B cell (primary cell): ENCODE results near the gene GOLIM4. TPM values are rescaled to one million over a fixed set of nuclear protein-coding genes. Genes with fewer than 3 reads are reported as not detected.

Experiments
- ATAC-seq: fragments of 200-7000 bp; cut with Tn5 transposase; one replicate; pipeline ENCODE4 v1.10.0; 2021; ENCODE audit warnings: low read depth, mild to moderate bottlenecking, moderate number of reproducible peaks, moderate library complexity
- CTCF ChIA-PET: fragments of 350-600 bp; sonication (Branson Sonifier 250); formaldehyde crosslinking; loops from one replicate; lab custom pipeline; 2021; ENCODE audit warnings: antibody characterized with exemption, inconsistent platforms; lab: Charles Lee
- POLR2A ChIA-PET: fragments of 350-600 bp; sonication (Branson Sonifier 250); formaldehyde crosslinking; loops from one replicate; lab custom pipeline; 2021; ENCODE audit warnings: antibody characterized with exemption; lab: Charles Lee
- DNase-seq: peaks from one replicate; pipeline ENCODE4 v3.0.0; 2013
- H2AFZ ChIP-seq: 2 replicates; pipeline ENCODE4 v1.6.1; 2012; ENCODE audit warnings: mild to moderate bottlenecking, low read depth, low read length; ENCODE audit not compliant: insufficient read depth, poor library complexity, severe bottlenecking
- H3K27ac ChIP-seq, 2 donors: 1 replicate in 1 of 2; 2 replicates in 1 of 2; pipeline ENCODE4 v1.5.1; 2012 to 2013; ENCODE audit warnings: low read length in 2 of 2, mild to moderate bottlenecking in 2 of 2, moderate library complexity in 1 of 2
- H3K27me3 ChIP-seq, 4 experiments: fragments of 200-600 bp in 1 of 4; sonication (generic) in 1 of 4; replicated peaks in 1 of 4; 1 replicate in 2 of 4; 2 replicates in 2 of 4; pipeline versions ENCODE4 v1.6.1 to v1.7.0; 2013 to 2016; ENCODE audit warnings: low read length in 3 of 4, mild to moderate bottlenecking in 2 of 4, mixed read lengths in 1 of 4, moderate library complexity in 1 of 4; ENCODE audit not compliant: insufficient read depth in 4 of 4, control insufficient read depth in 3 of 4; ENCODE audit errors: control extremely low read depth in 1 of 4
- H3K36me3 ChIP-seq, 2 experiments: replicated peaks in 1 of 2; 1 replicate in 1 of 2; 2 replicates in 1 of 2; pipeline versions ENCODE4 v1.6.1 to v1.7.1; 2013; ENCODE audit warnings: low read length in 1 of 2; ENCODE audit not compliant: insufficient read depth in 2 of 2, control insufficient read depth in 1 of 2; ENCODE audit errors: control extremely low read depth in 1 of 2, extremely low read depth in 1 of 2
- H3K4me1 ChIP-seq, 2 donors: fragments of 200-600 bp in 1 of 2; sonication (generic) in 1 of 2; 1 replicate in 1 of 2; 2 replicates in 1 of 2; pipeline versions ENCODE4 v1.5.1 to v1.6.1; 2013 to 2017; ENCODE audit warnings: low read length in 2 of 2; ENCODE audit not compliant: control insufficient read depth in 2 of 2, insufficient read depth in 2 of 2
- H3K4me2 ChIP-seq: replicated peaks from 2 replicates; pipeline ENCODE3; 2012; ENCODE audit warnings: mild to moderate bottlenecking, low read depth, low read length; ENCODE audit not compliant: poor library complexity, severe bottlenecking
- H3K4me3 ChIP-seq, 5 experiments: fragments of 200-600 bp in 1 of 5; sonication (generic) in 1 of 5; 1 replicate in 3 of 5; 2 replicates in 2 of 5; pipeline versions ENCODE4 v1.5.1 to v1.7.0; 2011 to 2016; ENCODE audit warnings: low read length in 4 of 5, mild to moderate bottlenecking in 4 of 5, low read depth in 2 of 5, control low read depth in 1 of 5, moderate library complexity in 1 of 5; ENCODE audit not compliant: insufficient read depth in 1 of 5; ENCODE audit errors: control extremely low read depth in 1 of 5, extremely low read depth in 1 of 5
- H3K79me2 ChIP-seq: fragments of 200-600 bp; sonication (generic); one replicate; pipeline ENCODE4 v1.6.0; 2016; ENCODE audit warnings: low read length; ENCODE audit not compliant: control insufficient read depth, insufficient read depth
- H3K9ac ChIP-seq: fragments of 200-600 bp; sonication (generic); 2 replicates; pipeline ENCODE4 v1.6.1; 2017; ENCODE audit warnings: mild to moderate bottlenecking, low read length, moderate library complexity
- H3K9me3 ChIP-seq, 3 donors: one replicate each; pipeline versions ENCODE4 v1.6.1 to v1.7.1; 2013; ENCODE audit warnings: low read length in 2 of 3; ENCODE audit not compliant: control insufficient read depth in 2 of 3, insufficient read depth in 1 of 3; ENCODE audit errors: control extremely low read depth in 1 of 3
- H4K20me1 ChIP-seq: 2 replicates; pipeline ENCODE4 v1.6.0; 2012; ENCODE audit warnings: mild to moderate bottlenecking, low read length; ENCODE audit not compliant: insufficient read depth, control insufficient read depth, poor library complexity, severe bottlenecking
- H3K27ac Mint-ChIP-seq: one replicate; pipeline ENCODE4 v1.8.0; 2021; ENCODE audit warnings: mixed read lengths
- H3K27me3 Mint-ChIP-seq: one replicate; pipeline ENCODE4 v1.8.0; 2021; ENCODE audit warnings: mixed read lengths
- H3K4me1 Mint-ChIP-seq: one replicate; pipeline ENCODE4 v1.8.0; 2021; ENCODE audit warnings: mixed read lengths
- H3K4me3 Mint-ChIP-seq: one replicate; pipeline ENCODE4 v1.8.0; 2021; ENCODE audit warnings: mixed read lengths
- H3K9me3 Mint-ChIP-seq: one replicate; pipeline ENCODE4 v1.8.0; 2022; ENCODE audit warnings: mixed read lengths; ENCODE audit not compliant: insufficient read depth
- CTCF ChIP-seq: fragments of 200-600 bp; IDR thresholded peaks from one replicate; pipeline ENCODE4 v1.8.0; 2022; ENCODE audit warnings: antibody characterized with exemption, mild to moderate bottlenecking
- EZH2 ChIP-seq: IDR thresholded peaks from 2 replicates; pipeline ENCODE4 v1.6.1; 2012; ENCODE audit warnings: borderline replicate concordance, low read depth, mild to moderate bottlenecking, moderate library complexity, low read length; ENCODE audit not compliant: insufficient read depth, poor library complexity, severe bottlenecking
- WGBS: methylation state at CpG from one replicate; pipeline ENCODE4 v1.1.5; 2013; ENCODE audit warnings: missing lambda C conversion rate; ENCODE audit not compliant: insufficient coverage; 5-methylcytosine and 5-hydroxymethylcytosine counted together
- intact Hi-C: fragments of 100-400 bp; cut with micrococcal nuclease; formaldehyde crosslinking; loops from one replicate; pipeline ENCODE4 v1.10.0; 2022
- polyA plus RNA-seq: library from polyadenylated mRNA; depleted of rRNA; stranded (reverse); fragments of >200 nt; gene quantifications from 2 replicates; pipeline ENCODE4 v1.2.3, GENCODE V29; 2012
- total RNA-seq, 2 donors: library from RNA; stranded (reverse); fragments of 120-200 nt in 1 of 2; gene quantifications; 1 replicate in 1 of 2; 2 replicates in 1 of 2; pipeline versions ENCODE4 v1.2.3 to v1.2.4, GENCODE V29; 2013 to 2022

Gene GOLIM4
- total and polyA plus RNA-seq, 2 donors (not counting 1 experiment from before 2014, with no cell fraction given), result 2.5 to 9.3 TPM

DNA sequence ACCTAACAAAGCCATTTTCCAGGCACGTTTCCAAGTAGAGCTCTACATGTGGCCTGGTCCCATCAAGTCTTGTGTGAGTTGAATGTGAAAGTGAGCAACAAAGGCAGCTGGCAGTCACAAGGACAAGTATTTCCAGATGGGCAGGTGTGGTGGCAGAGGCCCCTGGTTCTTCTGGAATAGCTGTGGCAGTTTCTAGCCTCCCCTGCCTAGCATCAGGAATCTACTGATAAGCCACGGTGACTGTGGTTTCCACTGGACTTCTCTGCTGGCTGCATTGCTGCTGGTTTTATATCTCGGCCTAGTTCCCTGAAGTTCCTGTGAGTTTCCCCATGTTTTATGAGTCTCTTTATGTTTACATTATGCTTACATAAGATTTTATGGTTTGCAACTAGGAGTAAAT is 117.7 kb downstream of the GOLIM4 start:
- H2AFZ ChIP-seq, result no peak overlapping the region
- TF ChIP-seq EZH2 (no peak), CTCF (no peak)

GRCh38 chr3:167976516-167977361 is 119.0 kb downstream of the GOLIM4 start:
- H3K9ac ChIP-seq, result no peak overlapping the region
- no peak overlapping the region for H2AFZ ChIP-seq
- 96% methylated on average over 4 of the region's 8 CpGs for WGBS
- DNase-seq (no peak), ATAC-seq (no peak)
- ChIA-PET POLR2A (no interaction called here), CTCF (no interaction called here)
- Mint-ChIP-seq H3K27me3 (no peaks in the 10 kb centered on the region), H3K4me3 (no peak overlapping the region), H3K27ac (no peak overlapping the region), H3K4me1 (no peaks in the 10 kb centered on the region), H3K9me3 (no peaks in the 10 kb centered on the region)
- H3K9me3 ChIP-seq, result no peaks in the 10 kb centered on the region
- H3K36me3 ChIP-seq, result no peaks in the 10 kb centered on the region
- intact Hi-C loops, result no loop called here
- H3K27ac ChIP-seq, result no peak overlapping the region
- no peaks in the 10 kb centered on the region for H4K20me1 ChIP-seq
- no peaks in the 10 kb centered on the region for H3K4me1 ChIP-seq
- no peaks in the 10 kb centered on the region for H3K27me3 ChIP-seq
- H3K4me3 ChIP-seq, result no peak overlapping the region
- no peaks in the 10 kb centered on the region for H3K79me2 ChIP-seq
- no peak overlapping the region for H3K4me2 ChIP-seq
- TF ChIP-seq CTCF (no peak), EZH2 (no peak)

More for the DNA sequence above, 117.7 kb downstream of the GOLIM4 start:
- Histone ChIP-seq H4K20me1 (no peaks in the 10 kb centered on the region), H3K79me2 (no peaks in the 10 kb centered on the region), H3K9ac (no peak overlapping the region), H3K9me3 (no peaks in the 10 kb centered on the region), H3K4me3 (no peak overlapping the region), H3K4me2 (no peak overlapping the region), H3K36me3 (no peaks in the 10 kb centered on the region), H3K4me1 (no peaks in the 10 kb centered on the region), H3K27ac (no peak overlapping the region), H3K27me3 (no peaks in the 10 kb centered on the region)
- Mint-ChIP-seq H3K9me3 (no peaks in the 10 kb centered on the region), H3K27me3 (no peaks in the 10 kb centered on the region), H3K4me3 (no peak overlapping the region), H3K4me1 (no peaks in the 10 kb centered on the region), H3K27ac (no peak overlapping the region)
- POLR2A ChIA-PET, result no interaction called here
- 100% methylated on average over 1 of the region's 3 CpGs for whole genome bisulfite sequencing
- CTCF ChIA-PET, result no interaction called here
- no peak for ATAC-seq
- no peak for DNase-seq
- intact Hi-C loops, result no loop called here
